Measurements from ENCODE around the gene GRHPR.
"Not testable (repeated sequence)": the region's sequence is repeated elsewhere in the genome, so short reads cannot be mapped to it uniquely, and the experiment has no call there.

GRHPR gene

DNA sequence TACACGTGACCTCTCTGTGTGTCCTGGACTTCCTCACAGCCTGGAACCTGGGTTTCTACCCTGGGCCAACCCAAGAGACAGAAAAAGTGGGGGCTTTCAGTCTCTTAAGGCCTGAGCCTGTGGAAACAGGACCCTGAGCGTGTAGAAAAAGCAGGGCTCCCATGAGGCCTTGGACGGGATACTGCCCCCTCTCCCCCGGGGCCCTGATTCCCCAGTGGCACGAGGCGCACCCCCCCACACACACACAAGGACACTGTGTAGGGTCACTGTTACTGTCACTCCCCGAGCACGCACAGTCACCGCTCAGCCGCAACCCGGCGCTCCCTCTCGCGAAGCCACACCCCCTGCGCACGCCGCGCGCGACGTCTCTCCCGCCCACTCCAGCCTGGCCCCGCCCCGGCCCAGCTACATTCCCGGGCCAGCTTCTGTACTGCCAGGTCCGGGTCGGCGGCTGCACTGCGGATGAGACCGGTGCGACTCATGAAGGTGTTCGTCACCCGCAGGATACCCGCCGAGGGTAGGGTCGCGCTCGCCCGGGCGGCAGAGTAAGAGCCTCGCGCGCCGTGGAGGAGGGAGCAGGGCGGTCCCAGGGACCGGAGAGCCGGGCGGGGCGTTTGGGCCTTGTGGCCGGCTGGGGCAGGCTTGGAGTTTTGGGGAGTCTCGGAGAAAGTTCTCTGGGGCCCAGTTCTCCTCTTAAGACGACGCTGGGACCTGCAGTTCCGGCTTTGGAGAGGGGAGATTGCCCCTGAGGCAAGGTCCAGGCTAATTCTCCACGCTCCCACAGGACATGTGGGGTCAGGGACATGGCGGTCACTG, at the start of gene GRHPR:
Gene GRHPR, plus strand, starts transcription at position 408 of the 816 bp plus-strand sequence. Its CDS starts 55 bp downstream, at position 463.
- DNase-seq: peak; percentile 90

DNA sequence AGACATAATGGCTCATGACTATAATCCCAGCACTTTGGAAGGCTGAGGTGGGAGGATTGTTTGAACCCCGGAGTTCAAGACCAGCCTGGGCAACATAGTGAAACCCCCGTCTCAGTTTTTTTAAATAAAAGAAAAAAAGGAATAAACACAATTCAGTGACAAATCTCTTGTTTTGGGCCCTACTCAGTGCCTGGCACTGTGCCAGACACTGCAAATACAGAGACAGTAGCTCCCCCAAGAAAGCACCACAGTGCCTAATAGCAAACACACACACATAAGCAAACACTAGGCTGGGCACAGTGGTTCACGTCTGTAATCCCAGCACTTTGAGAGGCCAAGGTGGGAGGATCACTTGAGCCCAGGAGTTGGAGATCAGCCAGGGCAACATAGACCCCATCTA, 49.7 kb upstream of the GRHPR start:
- no peak for DNase-seq

DNA sequence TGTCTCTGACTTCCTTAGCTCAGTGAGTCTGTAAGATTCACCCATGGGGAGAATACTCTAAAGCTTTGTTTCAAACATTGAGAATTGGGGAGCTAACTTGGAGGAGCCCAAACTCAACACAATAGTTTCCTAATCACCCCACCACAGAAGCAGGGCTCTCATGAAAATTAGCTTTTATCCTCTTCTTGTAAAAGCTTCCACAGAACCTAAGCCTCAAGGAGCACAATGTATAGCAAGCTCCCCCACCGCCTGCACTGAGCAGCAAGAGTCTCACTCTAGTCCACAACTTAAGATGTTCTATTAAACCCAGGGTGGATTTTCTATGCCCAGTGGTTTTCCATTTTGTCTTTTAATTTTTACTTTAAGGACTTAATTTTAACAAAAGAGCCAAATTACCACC, 48.9 kb upstream of the GRHPR start:
- no peak for DNase-seq

- no peak for DNase-seq
Observed at GRCh38 chr9:37374892-37375291, 47.6 kb upstream of the GRHPR start.

GRCh38 chr9:37377688-37378612, 44.5 kb upstream of the GRHPR start:
- DNase-seq: no peak

GRCh38 chr9:37378613-37379004, 43.9 kb upstream of the GRHPR start:
- DNase-seq: no peak

DNA sequence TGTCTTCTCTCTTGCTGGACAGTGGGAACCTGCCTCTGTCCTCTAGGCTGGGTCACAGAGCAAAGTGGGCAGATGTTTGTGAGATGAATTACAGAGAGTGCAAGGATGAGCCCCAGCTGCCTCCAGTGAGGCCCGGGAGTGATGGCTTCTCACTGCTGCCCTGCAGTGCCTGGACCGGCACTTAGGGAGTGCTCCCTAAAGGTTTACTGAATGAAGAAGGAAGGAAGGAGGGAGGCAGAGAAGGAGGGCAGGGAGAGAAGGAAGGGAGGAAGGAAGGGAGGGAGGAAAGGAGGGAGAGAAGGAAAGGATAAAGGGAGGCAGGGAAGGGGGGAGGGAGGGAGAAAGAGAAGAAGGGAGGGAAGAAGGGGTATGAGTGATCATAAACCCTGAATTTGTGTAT, 42.7 kb upstream of the GRHPR start:
- DNase-seq: no peak

- DNase-seq: no peak
Observed at GRCh38 chr9:37380570-37380969, 41.9 kb upstream of the GRHPR start.

DNA sequence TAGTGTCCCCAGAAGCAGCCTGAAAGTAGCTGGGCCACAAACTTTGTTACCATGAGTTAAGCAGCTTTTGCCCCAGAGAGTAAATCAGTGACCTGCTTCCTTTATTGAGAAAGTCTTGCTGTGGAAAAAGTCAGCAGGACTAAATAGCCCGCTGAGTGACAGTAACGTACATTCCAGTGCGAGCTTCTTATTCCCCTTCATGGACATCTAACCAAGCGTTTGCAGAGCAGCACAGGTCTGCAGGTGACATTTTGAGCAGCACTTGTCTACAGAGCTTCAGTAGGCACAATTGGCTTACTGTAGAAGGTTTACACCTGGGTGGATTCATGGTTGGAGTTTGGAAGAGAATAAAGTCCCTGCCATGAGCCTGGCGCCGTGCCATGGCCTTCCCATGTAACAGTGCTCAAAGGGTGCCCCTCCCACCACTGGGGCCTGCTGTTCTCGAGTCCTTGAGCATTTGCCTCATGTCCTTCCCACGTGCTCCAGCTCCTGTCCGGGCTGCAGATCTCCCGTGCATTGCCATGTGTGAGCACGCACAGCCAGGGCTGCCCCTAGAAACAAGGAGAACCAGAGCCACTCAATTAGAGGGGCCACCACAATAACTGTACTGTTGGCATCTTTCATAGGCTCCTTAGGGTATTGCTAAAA, 41.3 kb upstream of the GRHPR start:
- DNase-seq: no peak

DNA sequence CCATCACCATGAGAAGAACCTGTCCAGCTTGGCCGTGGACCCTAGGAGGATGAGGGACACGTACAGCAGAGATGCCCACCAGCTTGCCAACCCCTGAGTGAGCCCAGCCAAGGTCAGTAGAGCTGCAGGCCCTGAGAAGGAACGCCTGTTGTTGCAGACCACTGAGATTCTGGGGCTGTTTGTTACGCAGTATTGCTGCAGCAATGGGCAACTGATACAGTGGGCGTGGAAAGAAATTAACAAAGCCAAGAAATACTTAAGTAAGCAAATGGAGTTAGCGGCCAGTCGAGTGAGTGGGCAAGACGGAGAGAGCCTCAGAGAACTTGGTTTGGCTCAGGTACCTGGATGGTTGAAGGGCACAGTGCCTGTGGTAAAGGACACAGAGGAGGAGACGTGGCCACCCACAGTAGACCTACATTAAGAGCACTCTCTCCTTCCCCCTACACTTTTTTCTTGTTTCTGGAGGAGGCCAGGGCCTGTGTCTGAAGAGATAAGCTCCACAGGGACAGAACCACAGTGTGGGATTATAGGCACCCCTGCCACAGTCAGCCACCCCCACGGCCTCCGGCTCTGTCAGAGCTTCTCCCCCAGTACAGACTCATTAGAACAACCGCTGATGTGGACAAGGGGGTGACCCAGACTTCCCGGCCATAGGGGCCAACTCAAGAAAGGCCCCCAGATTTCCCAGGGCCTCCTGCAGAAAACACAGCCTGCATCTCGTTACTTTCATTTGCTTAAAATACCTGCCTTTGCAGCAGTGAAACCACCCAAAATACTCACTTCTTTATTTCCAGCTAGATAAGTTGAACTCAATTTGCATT, 40.1 kb upstream of the GRHPR start:
- DNase-seq: peak; percentile 39

- DNase-seq: no peak
Observed at GRCh38 chr9:37382982-37383357, 39.5 kb upstream of the GRHPR start.

DNA sequence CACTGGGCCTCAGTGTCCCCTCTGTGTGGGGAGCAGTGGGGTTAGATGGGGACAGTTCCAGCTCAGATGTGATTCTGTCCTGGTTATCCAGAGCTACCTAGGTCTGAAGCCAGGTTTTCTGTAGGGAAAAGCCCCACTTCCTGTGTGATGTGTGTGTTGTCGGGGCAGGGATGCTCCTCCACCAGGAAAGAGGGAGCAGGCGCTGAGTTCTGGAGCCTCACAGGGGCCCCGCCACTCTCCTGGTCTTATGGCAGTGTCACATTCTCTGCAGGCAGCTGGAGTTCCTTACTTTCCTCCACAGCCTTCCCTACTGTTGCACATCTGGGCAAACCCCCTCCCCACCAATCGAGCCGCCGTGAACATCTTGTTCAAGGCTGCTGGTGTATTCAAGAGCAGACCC, 39.1 kb upstream of the GRHPR start:
- no peak for DNase-seq

- DNase-seq: no peak
Observed at GRCh38 chr9:37383876-37384746, 38.4 kb upstream of the GRHPR start.

DNA sequence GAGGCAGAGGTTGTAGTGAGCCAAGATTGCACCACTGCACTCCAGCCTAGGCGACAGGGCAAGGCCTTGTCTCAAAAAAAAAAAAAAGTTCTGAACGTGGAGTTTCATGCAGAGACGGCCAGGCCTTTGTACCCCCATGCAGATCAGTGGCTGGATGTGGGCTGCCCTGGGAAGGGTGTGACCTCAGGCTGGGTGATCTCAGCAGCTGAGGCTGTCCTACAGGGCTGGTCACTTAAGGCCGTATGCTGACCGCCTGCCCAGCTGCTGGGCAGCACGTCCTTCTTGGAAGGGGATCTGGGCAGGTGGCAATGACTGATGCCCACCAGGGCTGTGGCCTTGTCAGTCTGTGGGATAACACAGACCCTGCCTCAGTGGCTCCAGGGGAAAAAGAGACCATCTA, 37.2 kb upstream of the GRHPR start:
- DNase-seq: no peak

GRCh38 chr9:37386988-37387387, 35.5 kb upstream of the GRHPR start:
- no peak for DNase-seq

DNA sequence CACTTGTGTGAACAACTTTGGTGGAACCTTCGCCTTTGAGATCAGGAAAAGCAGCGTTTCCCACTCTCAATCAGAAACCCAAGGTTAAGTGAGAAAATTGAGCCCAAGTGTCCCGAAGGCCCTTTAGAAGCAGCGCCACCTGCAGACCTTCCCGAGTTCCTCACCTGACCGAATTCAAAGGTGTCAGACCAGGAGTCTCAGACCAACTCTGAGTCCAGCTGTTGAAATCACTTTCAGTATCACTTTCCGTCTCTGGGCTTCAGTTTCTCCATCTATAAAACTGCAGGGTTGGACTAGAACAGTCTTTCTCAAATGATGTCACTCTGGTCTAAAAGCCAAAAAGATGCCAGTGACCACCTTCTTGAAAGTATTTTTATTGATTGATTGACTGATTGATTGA, 31.7 kb upstream of the GRHPR start:
- DNase-seq: peak; percentile 73

GRCh38 chr9:37392272-37392671, 30.2 kb upstream of the GRHPR start:
- peak; percentile 10 for DNase-seq

GRCh38 chr9:37395229-37395628, 27.3 kb upstream of the GRHPR start:
- DNase-seq: no peak

GRCh38 chr9:37395663-37396062, 26.8 kb upstream of the GRHPR start:
- no peak for DNase-seq

- DNase-seq: not testable (repeated sequence)
Observed at GRCh38 chr9:37397948-37398347, 24.5 kb upstream of the GRHPR start.

DNA sequence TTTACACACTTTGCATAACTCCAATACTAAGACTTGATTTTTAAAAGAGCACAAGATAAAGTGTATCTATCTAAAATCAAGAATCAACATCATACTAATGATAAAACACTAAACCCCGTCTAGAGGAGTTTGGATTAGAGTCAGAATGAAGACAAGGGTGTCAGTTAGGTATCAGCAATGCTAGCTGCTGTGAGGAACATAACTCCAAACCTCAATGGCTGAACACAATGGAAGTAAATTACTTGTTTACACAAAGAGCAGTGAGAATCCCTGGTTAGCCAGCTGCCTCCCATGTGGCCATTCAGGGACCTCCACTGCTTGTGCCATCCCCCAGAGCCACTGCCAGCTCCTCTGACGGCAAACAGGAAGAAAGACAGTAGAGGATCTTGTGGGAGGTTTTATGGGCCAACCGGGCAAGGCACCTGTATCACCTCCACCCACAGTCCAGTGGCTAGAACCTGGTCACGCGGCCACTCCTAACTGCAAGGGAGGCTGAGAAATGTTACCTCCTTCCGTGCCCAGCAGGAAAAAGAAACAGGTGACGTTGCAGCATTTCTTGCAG, 24.0 kb upstream of the GRHPR start:
- no peak for DNase-seq

All from OCI-M1 (cell line).